CD4-positive, alpha-beta T cell (primary cell): ENCODE results near the gene HHAT. TPM values are rescaled to one million over a fixed set of nuclear protein-coding genes. Genes with fewer than 3 reads are reported as not detected.

Source experiments
- ATAC-seq: fragments of 200-7000 bp; cut with Tn5 transposase; one replicate; pipeline ENCODE4 v1.10.0; 2022; ENCODE audit warnings: mild to moderate bottlenecking; ENCODE audit not compliant: poor library complexity
- CTCF ChIA-PET: fragments of 350-600 bp; sonication (Branson Sonifier 250); formaldehyde crosslinking; loops from one replicate; lab custom pipeline; 2021; ENCODE audit warnings: antibody characterized with exemption, inconsistent platforms; lab: Charles Lee
- POLR2A ChIA-PET: fragments of 350-600 bp; sonication (Branson Sonifier 250); formaldehyde crosslinking; loops from one replicate; lab custom pipeline; 2021; ENCODE audit warnings: antibody characterized with exemption, inconsistent platforms; lab: Charles Lee
- DNase-seq, 14 experiments: peaks; one replicate each; pipeline ENCODE4 v3.0.0-alpha.2; 2013 to 2020; ENCODE audit warnings: mixed read lengths in 2 of 14
- H3K27ac ChIP-seq, 2 donors: one replicate each; pipeline versions ENCODE4 v1.5.1 to v1.7.0; 2013; ENCODE audit warnings: low read length in 2 of 2, low read depth in 1 of 2, mild to moderate bottlenecking in 1 of 2
- H3K27me3 ChIP-seq, 2 experiments: 1 replicate in 1 of 2; 2 replicates in 1 of 2; pipeline versions ENCODE4 v1.6.1 to v1.7.0; 2013; ENCODE audit warnings: low read length in 2 of 2, control low read depth in 1 of 2, mild to moderate bottlenecking in 1 of 2, moderate library complexity in 1 of 2; ENCODE audit not compliant: insufficient read depth in 2 of 2, control insufficient read depth in 1 of 2
- H3K36me3 ChIP-seq: one replicate; pipeline ENCODE4 v1.6.1; 2013; ENCODE audit warnings: low read length, control low read depth; ENCODE audit not compliant: insufficient read depth
- H3K4me1 ChIP-seq: one replicate; pipeline ENCODE4 v1.6.1; 2013; ENCODE audit warnings: low read length, control low read depth; ENCODE audit not compliant: insufficient read depth
- H3K4me3 ChIP-seq: one replicate; pipeline ENCODE4 v1.5.1; 2013; ENCODE audit warnings: mild to moderate bottlenecking, low read length, moderate library complexity
- H3K9me3 ChIP-seq, 2 experiments: 1 replicate in 1 of 2; 2 replicates in 1 of 2; pipeline versions ENCODE4 v1.6.1 to v1.7.0; 2013; ENCODE audit warnings: low read length in 2 of 2, mild to moderate bottlenecking in 2 of 2, control low read depth in 1 of 2, moderate library complexity in 1 of 2; ENCODE audit not compliant: control insufficient read depth in 1 of 2, insufficient read depth in 1 of 2
- H3K27ac Mint-ChIP-seq: one replicate; pipeline ENCODE4 v1.8.0; 2020; ENCODE audit warnings: mixed read lengths
- H3K27me3 Mint-ChIP-seq: one replicate; pipeline ENCODE4 v1.8.0; 2021; ENCODE audit warnings: mixed read lengths
- H3K36me3 Mint-ChIP-seq: one replicate; pipeline ENCODE4 v1.8.0; 2021; ENCODE audit warnings: low read depth, mixed read lengths
- H3K4me1 Mint-ChIP-seq: one replicate; pipeline ENCODE4 v1.8.0; 2021; ENCODE audit warnings: low read depth, mixed read lengths
- H3K4me3 Mint-ChIP-seq: one replicate; pipeline ENCODE4 v1.8.0; 2020; ENCODE audit warnings: mild to moderate bottlenecking, mixed read lengths
- H3K9me3 Mint-ChIP-seq: one replicate; pipeline ENCODE4 v1.8.0; 2020; ENCODE audit warnings: mixed read lengths
- intact Hi-C, 2 experiments: fragments of 100-400 bp; cut with DNase I in 1 of 2; cut with micrococcal nuclease in 1 of 2; formaldehyde crosslinking; loops; one replicate each; pipeline versions ENCODE4 v1.15.1 to v1.9.0; 2023 to 2025; cut with DNase I, micrococcal nuclease
- total RNA-seq, 174 experiments: library from RNA in 2 of 174; stranded (reverse) in 2 of 174; gene quantifications; one replicate each; pipeline ENCODE4 v1.2.3 and lab custom pipeline; 2021 to 2026
- TF ChIP-seq, protein P1 (sequence below): fragments of 200-600 bp; IDR thresholded peaks from one replicate; pipeline ENCODE4 v1.8.0; 2022; ENCODE audit warnings: antibody characterized with exemption, mild to moderate bottlenecking

The HHAT gene
- total RNA-seq, 2 experiments from 2014 or later, result 3.1 to 3.3 TPM

DNA sequence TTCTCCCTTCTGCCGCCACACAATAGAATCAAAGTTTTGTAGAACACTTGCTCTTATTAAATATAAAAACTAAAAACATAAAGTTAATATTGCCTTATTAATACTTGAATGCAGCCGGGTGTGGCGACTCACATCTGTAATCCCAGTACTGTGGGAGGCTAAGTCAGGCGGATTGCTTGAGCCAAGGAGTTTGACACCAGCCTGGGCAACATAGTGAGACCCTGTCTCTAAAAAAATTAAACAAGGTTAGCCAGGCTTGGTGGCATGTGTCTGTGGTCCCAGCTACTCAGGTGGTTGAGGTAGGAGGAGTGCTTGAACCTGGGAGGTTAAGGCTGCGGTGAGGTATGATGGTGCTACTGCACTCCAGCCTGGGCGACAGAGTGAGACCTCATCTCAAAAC, 13.2 kb upstream of the HHAT start:
- intact Hi-C loops, result loop anchor here in 1 of 2 experiments (10.0 kb wide), 1 partner anchor 741 kb away; no protein-coding TSS in a partner anchor
- TF ChIP-seq, protein P1, sequence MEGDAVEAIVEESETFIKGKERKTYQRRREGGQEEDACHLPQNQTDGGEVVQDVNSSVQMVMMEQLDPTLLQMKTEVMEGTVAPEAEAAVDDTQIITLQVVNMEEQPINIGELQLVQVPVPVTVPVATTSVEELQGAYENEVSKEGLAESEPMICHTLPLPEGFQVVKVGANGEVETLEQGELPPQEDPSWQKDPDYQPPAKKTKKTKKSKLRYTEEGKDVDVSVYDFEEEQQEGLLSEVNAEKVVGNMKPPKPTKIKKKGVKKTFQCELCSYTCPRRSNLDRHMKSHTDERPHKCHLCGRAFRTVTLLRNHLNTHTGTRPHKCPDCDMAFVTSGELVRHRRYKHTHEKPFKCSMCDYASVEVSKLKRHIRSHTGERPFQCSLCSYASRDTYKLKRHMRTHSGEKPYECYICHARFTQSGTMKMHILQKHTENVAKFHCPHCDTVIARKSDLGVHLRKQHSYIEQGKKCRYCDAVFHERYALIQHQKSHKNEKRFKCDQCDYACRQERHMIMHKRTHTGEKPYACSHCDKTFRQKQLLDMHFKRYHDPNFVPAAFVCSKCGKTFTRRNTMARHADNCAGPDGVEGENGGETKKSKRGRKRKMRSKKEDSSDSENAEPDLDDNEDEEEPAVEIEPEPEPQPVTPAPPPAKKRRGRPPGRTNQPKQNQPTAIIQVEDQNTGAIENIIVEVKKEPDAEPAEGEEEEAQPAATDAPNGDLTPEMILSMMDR, result no peak

DNA sequence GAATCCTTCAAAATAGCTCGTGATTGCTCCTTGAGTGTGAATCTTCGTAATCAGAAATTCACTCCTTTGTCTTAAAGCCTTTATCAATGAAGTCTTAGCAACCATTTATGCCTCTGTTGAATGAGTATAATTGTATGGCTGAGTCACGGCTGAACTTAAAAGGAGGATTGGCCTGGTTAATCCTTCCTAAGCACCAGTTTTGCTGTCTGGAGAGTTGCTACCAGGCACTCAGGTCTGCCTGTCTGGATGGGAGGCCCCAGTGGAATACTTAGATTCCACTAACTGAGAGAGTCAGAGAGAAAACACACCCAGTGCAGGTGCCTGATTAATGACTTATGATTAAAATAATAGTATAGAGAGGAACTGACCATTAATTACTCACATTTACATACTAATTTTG, 7.6 kb upstream of the HHAT start:
- H3K9me3 Mint-ChIP-seq, result peaks cover 2% of the 10 kb centered on the region
- no peak overlapping the region for H3K27ac ChIP-seq
- no peaks in the 10 kb centered on the region for H3K4me1 Mint-ChIP-seq
- no peak overlapping the region for H3K4me3 ChIP-seq
- no peak for ATAC-seq
- no peak overlapping the region for H3K4me3 Mint-ChIP-seq
- intact Hi-C loops, result no loop called here
- TF ChIP-seq, protein P1, result no peak
- peaks cover 0 to 4% of the 10 kb centered on the region in 2 experiments for H3K9me3 ChIP-seq
- H3K27me3 ChIP-seq, result peaks cover 0 to 4% of the 10 kb centered on the region in 2 experiments
- H3K36me3 Mint-ChIP-seq, result no peaks in the 10 kb centered on the region
- ChIA-PET CTCF (interaction anchor here (1.6 kb wide), 1 partner anchor 12 kb away, joined by 4 read pairs; no protein-coding TSS in a partner anchor), POLR2A (interaction anchor here (0.9 kb wide), 1 partner anchor 10 kb away, joined by 3 read pairs; no protein-coding TSS in a partner anchor)
- H3K4me1 ChIP-seq, result no peaks in the 10 kb centered on the region
- H3K36me3 ChIP-seq, result no peaks in the 10 kb centered on the region
- no peak overlapping the region for H3K27ac Mint-ChIP-seq
- no peak for DNase-seq
- peaks cover 16% of the 10 kb centered on the region for H3K27me3 Mint-ChIP-seq

More for the DNA sequence above, 13.2 kb upstream of the HHAT start:
- H3K36me3 ChIP-seq, result no peaks in the 10 kb centered on the region
- no peak overlapping the region for H3K27ac ChIP-seq
- ATAC-seq (no peak), DNase-seq (no peak)
- H3K27ac Mint-ChIP-seq, result no peak overlapping the region
- ChIA-PET CTCF (no interaction called here), POLR2A (no interaction called here)
- peaks cover 11% of the 10 kb centered on the region for H3K27me3 Mint-ChIP-seq
- no peaks in the 10 kb centered on the region for H3K9me3 Mint-ChIP-seq
- no peaks in the 10 kb centered on the region for H3K27me3 ChIP-seq
- no peaks in the 10 kb centered on the region for H3K9me3 ChIP-seq
- H3K36me3 Mint-ChIP-seq, result no peaks in the 10 kb centered on the region
- no peak overlapping the region for H3K4me3 ChIP-seq
- peaks cover 6% of the 10 kb centered on the region for H3K4me1 Mint-ChIP-seq
- H3K4me3 Mint-ChIP-seq, result no peak overlapping the region
- H3K4me1 ChIP-seq, result peaks cover 8% of the 10 kb centered on the region

DNA sequence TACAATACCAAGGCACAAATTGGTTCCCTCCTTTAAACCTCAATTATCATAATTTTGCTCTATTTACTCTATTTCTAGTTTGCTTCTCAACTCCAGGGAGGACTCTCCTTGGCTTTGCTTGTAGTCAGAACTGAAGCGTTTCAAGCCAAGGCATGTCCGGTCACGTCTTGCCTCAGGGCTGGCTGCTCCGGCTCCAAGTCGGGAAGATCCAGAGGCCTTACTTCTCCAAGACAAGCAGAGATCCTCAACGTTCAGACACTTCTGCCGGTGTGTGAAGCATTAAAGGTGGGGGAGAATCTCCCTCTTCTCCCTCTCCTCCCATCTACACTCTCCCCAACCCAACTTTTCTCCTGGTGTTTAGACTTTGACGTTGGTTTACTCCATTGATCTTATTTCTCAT, 7.2 kb upstream of the HHAT start:
- Histone ChIP-seq H3K27ac (no peak overlapping the region), H3K36me3 (no peaks in the 10 kb centered on the region), H3K4me3 (no peak overlapping the region), H3K4me1 (no peaks in the 10 kb centered on the region), H3K27me3 (peaks cover 0 to 4% of the 10 kb centered on the region in 2 experiments), H3K9me3 (peaks cover 0 to 4% of the 10 kb centered on the region in 2 experiments)
- DNase-seq (no peak), ATAC-seq (no peak)
- H3K27ac Mint-ChIP-seq, result no peak overlapping the region
- POLR2A ChIA-PET, result no interaction called here
- H3K4me1 Mint-ChIP-seq, result no peaks in the 10 kb centered on the region
- TF ChIP-seq, protein P1, result no peak
- CTCF ChIA-PET, result interaction anchor here (1.6 kb wide), 1 partner anchor 11 kb away, joined by 4 read pairs; no protein-coding TSS in a partner anchor
- intact Hi-C loops, result no loop called here
- no peak overlapping the region for H3K4me3 Mint-ChIP-seq
- H3K36me3 Mint-ChIP-seq, result no peaks in the 10 kb centered on the region
- H3K27me3 Mint-ChIP-seq, result peaks cover 16% of the 10 kb centered on the region
- peaks cover 2% of the 10 kb centered on the region for H3K9me3 Mint-ChIP-seq
